Urinary bladder (tissue), 4 donors: Measurements from ENCODE around the gene SERF2. TPM values are rescaled to one million over a fixed set of nuclear protein-coding genes. Genes with fewer than 3 reads are reported as not detected.

Experiments
- DNase-seq: peaks from one replicate; pipeline ENCODE4 v3.0.0-alpha.2; 2015; ENCODE audit errors: extremely low spot score
- H3K27ac ChIP-seq: one replicate; pipeline ENCODE4 v1.5.1; 2013; ENCODE audit warnings: low read depth, mild to moderate bottlenecking, moderate library complexity
- H3K36me3 ChIP-seq: one replicate; pipeline ENCODE4 v1.6.1; 2013; ENCODE audit warnings: mild to moderate bottlenecking, moderate library complexity; ENCODE audit not compliant: insufficient read depth
- H3K4me1 ChIP-seq: one replicate; pipeline ENCODE4 v1.6.1; 2013; ENCODE audit warnings: mild to moderate bottlenecking, moderate library complexity; ENCODE audit not compliant: insufficient read depth
- H3K4me3 ChIP-seq: one replicate; pipeline ENCODE4 v1.5.1; 2013; ENCODE audit warnings: low read depth, low read length
- WGBS: extraction: QIAGEN DNeasy Blood & Tissue Kit; methylation state at CpG from one replicate; pipeline ENCODE4 v1.1.7; 2013; 5-methylcytosine and 5-hydroxymethylcytosine counted together
- polyA plus RNA-seq: library from polyadenylated mRNA; stranded (reverse); fragments of 200-250 nt; gene quantifications from one replicate; pipeline ENCODE4 v1.2.3, GENCODE V29; 2013
- total RNA-seq: library from RNA; depleted of rRNA; stranded (reverse); fragments of >200 nt; gene quantifications from one replicate; pipeline ENCODE4 v1.2.3, GENCODE V29; 2014
- donor health status: healthy with polysubstance abuse.
- donor health status: healthy.

The SERF2 gene
- total and polyA plus RNA-seq, 2 donors = 248 to 1,227 TPM

GRCh38 chr15:43776101-43776717 is 15.9 kb upstream of the SERF2 start:
- Histone ChIP-seq H3K27ac (peak overlapping the region; percentile 64), H3K4me1 (no peaks in the 10 kb centered on the region), H3K4me3 (peak overlapping the region; percentile 55), H3K36me3 (peaks cover 5% of the 10 kb centered on the region)
- WGBS = 26% methylated on average over 35 of the region's 35 CpGs
- DNase-seq = no peak

- Histone ChIP-seq H3K4me3 (peak within 1 kb of the TSS; percentile 55), H3K27ac (peak within 1 kb of the TSS; percentile 64), H3K36me3 (peaks cover 4% of the 10 kb centered on the region), H3K4me1 (no peaks in the 10 kb centered on the region)
- DNase-seq = no peak
- WGBS = under 1% methylated on average over 41 of the region's 41 CpGs
Observed at GRCh38 chr15:43776718-43777266, 15.3 kb upstream of the SERF2 start, which contains the start of gene ELL3. Gene ELL3, minus strand, starts transcription at chr15:43776966. Its CDS starts 65 bp downstream, at chr15:43776901.

GRCh38 chr15:43777267-43777914 is 14.7 kb upstream of the SERF2 start:
- 1% methylated on average over 31 of the region's 31 CpGs for WGBS
- Histone ChIP-seq H3K36me3 (peaks cover 4% of the 10 kb centered on the region), H3K27ac (peak overlapping the region; percentile 40), H3K4me3 (peak overlapping the region; percentile 55), H3K4me1 (no peaks in the 10 kb centered on the region)
- DNase-seq = no peak

GRCh38 chr15:43779016-43779415 is 13.1 kb upstream of the SERF2 start:
- WGBS = 91% methylated on average over 1 of the region's 1 CpG
- Histone ChIP-seq H3K27ac (no peak overlapping the region), H3K36me3 (no peaks in the 10 kb centered on the region), H3K4me3 (no peak overlapping the region), H3K4me1 (no peaks in the 10 kb centered on the region)
- no peak for DNase-seq

DNA sequence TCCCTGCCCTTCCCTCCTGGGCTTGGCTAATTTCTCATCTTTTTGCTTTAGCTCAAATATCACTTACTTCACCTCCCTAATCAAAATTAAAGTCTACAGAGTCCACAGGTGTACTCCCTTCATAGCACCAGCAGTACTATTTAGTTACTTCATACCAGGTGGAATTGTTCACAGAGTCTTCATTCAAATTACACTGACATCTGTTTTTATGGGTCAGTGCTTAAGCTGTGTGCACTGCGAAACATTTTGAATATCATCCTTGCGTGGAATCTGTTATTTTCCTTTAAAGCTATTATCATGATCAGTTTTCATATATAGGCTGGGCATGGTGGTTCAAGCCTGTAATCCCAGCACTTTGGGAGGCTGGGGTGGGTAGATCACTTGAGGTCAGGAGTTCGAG is 2.7 kb upstream of the SERF2 start:
- no peaks in the 10 kb centered on the region for H3K36me3 ChIP-seq
- H3K4me3 ChIP-seq = no peak overlapping the region
- WGBS = 96% methylated on average over 3 of the region's 3 CpGs

DNA sequence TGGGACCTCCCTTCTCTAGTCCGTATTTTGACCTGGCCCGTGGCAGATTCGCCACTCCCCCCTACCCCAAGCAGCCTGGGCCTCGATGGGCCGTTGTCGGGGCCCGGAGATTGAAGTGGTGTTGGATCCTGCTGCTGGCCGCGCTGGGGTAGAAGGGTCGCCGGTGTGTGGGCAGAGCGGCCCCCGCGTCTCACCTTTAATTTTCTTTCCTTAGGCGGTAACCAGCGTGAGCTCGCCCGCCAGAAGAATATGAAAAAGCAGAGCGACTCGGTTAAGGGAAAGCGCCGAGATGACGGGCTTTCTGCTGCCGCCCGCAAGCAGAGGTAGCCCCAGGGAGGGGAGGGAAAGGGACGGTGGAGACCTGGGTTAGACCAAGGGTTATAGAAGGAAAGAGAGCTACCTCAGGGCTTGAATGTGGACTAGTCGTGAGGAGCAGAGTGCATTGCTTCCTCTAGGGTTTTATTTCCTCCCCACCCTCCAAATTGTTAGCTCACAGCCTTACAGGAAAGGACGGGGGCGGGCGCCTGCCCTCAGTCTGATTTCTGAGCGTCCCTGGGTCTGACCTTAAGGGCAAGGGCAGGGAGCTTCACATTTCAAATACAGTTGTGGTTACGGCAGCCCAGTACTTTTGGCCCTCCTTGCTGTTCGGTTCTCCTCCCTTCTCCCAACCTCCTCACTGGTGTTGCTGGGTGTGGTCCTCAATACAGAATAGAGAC is 799 bp downstream of the SERF2 start:
- peak overlapping the region; percentile 98 for H3K27ac ChIP-seq
- no peak for DNase-seq
- H3K4me1 ChIP-seq = peaks cover 2% of the 10 kb centered on the region
- H3K36me3 ChIP-seq = no peaks in the 10 kb centered on the region
- 2% methylated on average over 33 of the region's 33 CpGs for WGBS
- peak overlapping the region; percentile 80 for H3K4me3 ChIP-seq

More for the DNA sequence above, 2.7 kb upstream of the SERF2 start:
- Histone ChIP-seq H3K4me1 (no peaks in the 10 kb centered on the region), H3K27ac (no peak overlapping the region)
- no peak for DNase-seq

DNA sequence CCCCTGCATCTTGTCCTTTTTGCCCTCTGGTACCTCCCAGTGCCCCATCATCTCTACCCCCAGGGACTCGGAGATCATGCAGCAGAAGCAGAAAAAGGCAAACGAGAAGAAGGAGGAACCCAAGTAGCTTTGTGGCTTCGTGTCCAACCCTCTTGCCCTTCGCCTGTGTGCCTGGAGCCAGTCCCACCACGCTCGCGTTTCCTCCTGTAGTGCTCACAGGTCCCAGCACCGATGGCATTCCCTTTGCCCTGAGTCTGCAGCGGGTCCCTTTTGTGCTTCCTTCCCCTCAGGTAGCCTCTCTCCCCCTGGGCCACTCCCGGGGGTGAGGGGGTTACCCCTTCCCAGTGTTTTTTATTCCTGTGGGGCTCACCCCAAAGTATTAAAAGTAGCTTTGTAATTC is 1.5 kb downstream of the SERF2 start:
- no peaks in the 10 kb centered on the region for H3K36me3 ChIP-seq
- no peak overlapping the region for H3K4me3 ChIP-seq
- H3K27ac ChIP-seq = no peak overlapping the region
- H3K4me1 ChIP-seq = peaks cover 2% of the 10 kb centered on the region
- no peak for DNase-seq
- 86% methylated on average over 10 of the region's 10 CpGs for WGBS

GRCh38 chr15:43794269-43795037 is 2.3 kb downstream of the SERF2 start:
- WGBS = 64% methylated on average over 9 of the region's 9 CpGs
- no peak overlapping the region for H3K4me3 ChIP-seq

GRCh38 chr15:43795197-43795596 is 3.1 kb downstream of the SERF2 start:
- DNase-seq = no peak
- H3K4me3 ChIP-seq = no peak overlapping the region

More at GRCh38 chr15:43794269-43795037, 2.3 kb downstream of the SERF2 start:
- no peak for DNase-seq
- Histone ChIP-seq H3K27ac (no peak overlapping the region), H3K36me3 (no peaks in the 10 kb centered on the region), H3K4me1 (peaks cover 2% of the 10 kb centered on the region)

DNA sequence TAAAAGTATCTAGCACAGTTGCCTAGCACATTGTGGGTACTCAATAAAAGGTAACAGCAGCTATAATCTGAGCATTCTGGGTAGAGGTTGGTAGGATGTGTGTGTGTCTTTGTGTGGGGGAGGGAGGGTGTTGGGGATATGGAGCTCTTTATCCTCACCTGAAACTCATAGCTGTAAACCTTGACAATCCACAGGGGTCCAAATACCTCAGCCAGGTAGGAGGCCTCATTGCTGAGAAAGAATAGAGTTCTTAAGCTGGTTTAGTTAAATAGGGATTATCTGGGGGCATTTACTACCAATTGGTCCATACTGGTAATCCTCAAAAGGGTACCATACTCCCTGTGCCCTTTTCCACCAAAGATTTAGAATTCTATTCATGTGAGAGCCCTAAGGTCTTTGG is 3.9 kb downstream of the SERF2 start:
- Histone ChIP-seq H3K27ac (no peak overlapping the region), H3K4me1 (peaks cover 4% of the 10 kb centered on the region), H3K36me3 (no peaks in the 10 kb centered on the region), H3K4me3 (no peak overlapping the region)
- no peak for DNase-seq

More at GRCh38 chr15:43795197-43795596, 3.1 kb downstream of the SERF2 start:
- no peaks in the 10 kb centered on the region for H3K36me3 ChIP-seq
- H3K27ac ChIP-seq = no peak overlapping the region
- peaks cover 4% of the 10 kb centered on the region for H3K4me1 ChIP-seq
- WGBS = 91% methylated on average over 2 of the region's 2 CpGs

- H3K4me1 ChIP-seq = peaks cover 4% of the 10 kb centered on the region
- WGBS = 86% methylated on average over 3 of the region's 3 CpGs
- no peak overlapping the region for H3K27ac ChIP-seq
- no peaks in the 10 kb centered on the region for H3K36me3 ChIP-seq
- no peak overlapping the region for H3K4me3 ChIP-seq
- DNase-seq = no peak
Observed at GRCh38 chr15:43796566-43796965, 4.4 kb downstream of the SERF2 start.

GRCh38 chr15:43799209-43799944 is 7.3 kb downstream of the SERF2 start:
- peaks cover 4% of the 10 kb centered on the region for H3K4me1 ChIP-seq

DNA sequence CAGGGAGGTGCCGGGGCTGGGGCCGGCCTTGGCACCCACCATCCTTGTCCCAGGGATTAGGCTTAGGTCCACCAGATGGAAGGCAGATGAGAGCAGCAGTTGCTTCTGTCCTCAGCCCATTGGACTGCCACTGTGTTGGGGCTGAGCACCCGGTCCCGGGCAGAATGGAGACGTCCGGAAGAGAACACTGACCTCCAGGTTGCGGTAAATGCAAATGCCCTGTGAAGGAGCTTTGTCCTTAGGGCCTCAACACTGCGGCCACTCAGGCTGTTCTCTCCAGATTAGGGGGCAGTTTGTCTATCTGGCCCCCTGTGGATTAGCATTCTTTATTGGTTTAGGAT is 7.8 kb downstream of the SERF2 start, which contains the start of gene SERINC4:
Gene SERINC4, minus strand, starts transcription at position 276 of the 341 bp plus-strand sequence. Its CDS starts 234 bp downstream, at position 42.
- Histone ChIP-seq H3K27ac (peak within 1 kb of the TSS; percentile 84), H3K4me3 (peak within 1 kb of the TSS; percentile 87), H3K4me1 (peaks cover 2% of the 10 kb centered on the region), H3K36me3 (peaks cover 6% of the 10 kb centered on the region)
- no peak for DNase-seq
- WGBS = 89% methylated on average over 8 of the region's 8 CpGs

More at GRCh38 chr15:43799209-43799944, 7.3 kb downstream of the SERF2 start:
- 83% methylated on average over 16 of the region's 16 CpGs for WGBS
- H3K36me3 ChIP-seq = peaks cover 4% of the 10 kb centered on the region
- no peak overlapping the region for H3K4me3 ChIP-seq
- no peak for DNase-seq
- H3K27ac ChIP-seq = peak overlapping the region; percentile 76
